Measurements from ENCODE around the gene LRRC9. TPM values are rescaled to one million over a fixed set of nuclear protein-coding genes. Genes with fewer than 3 reads are reported as not detected.

Gene LRRC9
- total and polyA plus RNA-seq, 2 experiments from 2014 or later = 2.2 to 3.1 TPM

DNA sequence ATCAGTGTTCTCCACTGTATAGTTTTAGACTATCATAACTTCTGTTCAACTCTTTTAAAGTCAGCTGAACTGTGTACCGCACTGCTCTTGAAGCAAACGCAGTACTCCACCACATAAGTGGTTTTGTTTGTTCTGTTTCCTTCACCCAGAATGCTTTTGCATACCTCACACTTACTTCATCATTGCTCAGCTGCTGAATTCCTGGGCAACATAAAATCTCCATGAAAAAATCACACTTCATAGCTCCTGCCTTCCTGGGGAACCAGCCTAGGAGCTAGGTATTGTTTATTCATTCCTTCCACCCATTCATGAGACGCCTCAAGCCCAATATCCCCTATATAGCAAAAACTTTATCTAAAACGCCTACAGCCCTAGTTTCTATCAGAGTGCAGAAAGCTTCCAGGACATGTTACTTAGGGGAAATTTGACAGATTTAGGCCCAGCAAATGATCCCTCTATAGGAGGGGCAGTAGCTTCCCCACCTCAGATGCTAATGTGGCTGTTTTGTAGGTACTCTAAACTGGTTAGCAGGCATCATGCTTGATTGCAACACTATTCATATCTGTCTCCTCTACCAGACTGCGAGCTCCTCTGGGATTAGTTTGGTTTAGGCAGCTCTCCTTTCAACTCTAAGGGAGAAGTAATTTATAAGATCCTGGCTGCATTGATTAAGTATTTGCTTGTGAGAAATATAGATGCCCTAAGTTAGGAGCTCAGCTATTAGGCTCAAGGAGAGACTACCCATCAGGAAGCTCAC, 44.5 kb downstream of the LRRC9 start:
- no peak for DNase-seq (ENCODE audit: low spot score)
- H3K4me2 ChIP-seq = peak overlapping the region; percentile 75
- no peaks in the 10 kb centered on the region for H3K36me3 ChIP-seq (ENCODE audit: insufficient read depth)
- H3K79me2 ChIP-seq (replicated peaks; ENCODE audit: insufficient read depth) = no peaks in the 10 kb centered on the region
- H3F3A ChIP-seq (replicated peaks; ENCODE audit: low read depth) = no peaks in the 10 kb centered on the region
- no peaks in the 10 kb centered on the region for H3K27me3 ChIP-seq (ENCODE audit: insufficient read depth)
- no peak overlapping the region for H2AFZ ChIP-seq
- peak overlapping the region; percentile 76; the same call in 2 of the 3 replicates for H3K4me3 Mint-ChIP-seq
- no peaks in the 10 kb centered on the region for H3K9me3 Mint-ChIP-seq
- H3K36me3 Mint-ChIP-seq (ENCODE audit: low read depth) = peaks cover 3% of the 10 kb centered on the region; the same call in 1 of the 3 replicates
- no peaks in the 10 kb centered on the region for H3K4me1 ChIP-seq (ENCODE audit: insufficient read depth)
- TF ChIP-seq CREB1 (CRISPR knock-in tag; IDR thresholded peaks at IDR 0.05; ENCODE audit: low read depth) (no peak), EZH2phosphoT487 (IDR thresholded peaks at IDR 0.05; ENCODE audit: unreplicated experiment) (no peak), ZNF331 (CRISPR knock-in tag; IDR thresholded peaks at IDR 0.05; ENCODE audit: low read depth) (no peak)
- TF ChIP-seq, protein P1, sequence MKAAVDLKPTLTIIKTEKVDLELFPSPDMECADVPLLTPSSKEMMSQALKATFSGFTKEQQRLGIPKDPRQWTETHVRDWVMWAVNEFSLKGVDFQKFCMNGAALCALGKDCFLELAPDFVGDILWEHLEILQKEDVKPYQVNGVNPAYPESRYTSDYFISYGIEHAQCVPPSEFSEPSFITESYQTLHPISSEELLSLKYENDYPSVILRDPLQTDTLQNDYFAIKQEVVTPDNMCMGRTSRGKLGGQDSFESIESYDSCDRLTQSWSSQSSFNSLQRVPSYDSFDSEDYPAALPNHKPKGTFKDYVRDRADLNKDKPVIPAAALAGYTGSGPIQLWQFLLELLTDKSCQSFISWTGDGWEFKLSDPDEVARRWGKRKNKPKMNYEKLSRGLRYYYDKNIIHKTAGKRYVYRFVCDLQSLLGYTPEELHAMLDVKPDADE (IDR thresholded peaks at IDR 0.05) = no peak
- TF ChIP-seq, protein P2, sequence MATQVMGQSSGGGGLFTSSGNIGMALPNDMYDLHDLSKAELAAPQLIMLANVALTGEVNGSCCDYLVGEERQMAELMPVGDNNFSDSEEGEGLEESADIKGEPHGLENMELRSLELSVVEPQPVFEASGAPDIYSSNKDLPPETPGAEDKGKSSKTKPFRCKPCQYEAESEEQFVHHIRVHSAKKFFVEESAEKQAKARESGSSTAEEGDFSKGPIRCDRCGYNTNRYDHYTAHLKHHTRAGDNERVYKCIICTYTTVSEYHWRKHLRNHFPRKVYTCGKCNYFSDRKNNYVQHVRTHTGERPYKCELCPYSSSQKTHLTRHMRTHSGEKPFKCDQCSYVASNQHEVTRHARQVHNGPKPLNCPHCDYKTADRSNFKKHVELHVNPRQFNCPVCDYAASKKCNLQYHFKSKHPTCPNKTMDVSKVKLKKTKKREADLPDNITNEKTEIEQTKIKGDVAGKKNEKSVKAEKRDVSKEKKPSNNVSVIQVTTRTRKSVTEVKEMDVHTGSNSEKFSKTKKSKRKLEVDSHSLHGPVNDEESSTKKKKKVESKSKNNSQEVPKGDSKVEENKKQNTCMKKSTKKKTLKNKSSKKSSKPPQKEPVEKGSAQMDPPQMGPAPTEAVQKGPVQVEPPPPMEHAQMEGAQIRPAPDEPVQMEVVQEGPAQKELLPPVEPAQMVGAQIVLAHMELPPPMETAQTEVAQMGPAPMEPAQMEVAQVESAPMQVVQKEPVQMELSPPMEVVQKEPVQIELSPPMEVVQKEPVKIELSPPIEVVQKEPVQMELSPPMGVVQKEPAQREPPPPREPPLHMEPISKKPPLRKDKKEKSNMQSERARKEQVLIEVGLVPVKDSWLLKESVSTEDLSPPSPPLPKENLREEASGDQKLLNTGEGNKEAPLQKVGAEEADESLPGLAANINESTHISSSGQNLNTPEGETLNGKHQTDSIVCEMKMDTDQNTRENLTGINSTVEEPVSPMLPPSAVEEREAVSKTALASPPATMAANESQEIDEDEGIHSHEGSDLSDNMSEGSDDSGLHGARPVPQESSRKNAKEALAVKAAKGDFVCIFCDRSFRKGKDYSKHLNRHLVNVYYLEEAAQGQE (IDR thresholded peaks at IDR 0.05; ENCODE audit: unreplicated experiment) = no peak
- H3K27ac Mint-ChIP-seq = no peak overlapping the region
- H3K27ac ChIP-seq (ENCODE audit: low read depth) = no peak overlapping the region
- H4K20me1 ChIP-seq (replicated peaks; ENCODE audit: insufficient read depth) = no peaks in the 10 kb centered on the region
- no peaks in the 10 kb centered on the region for H3K27me3 Mint-ChIP-seq (ENCODE audit: insufficient read depth, low read depth, poor library complexity)
- H3K9me2 ChIP-seq (ENCODE audit: insufficient read depth) = no peaks in the 10 kb centered on the region
- ATAC-seq = peak; percentile 26
- peak overlapping the region; percentile 57; the same call in 1 of the 2 replicates for H3K4me3 ChIP-seq
- peaks cover 8% of the 10 kb centered on the region; the same call in 2 of the 3 replicates for H3K4me1 Mint-ChIP-seq

DNA sequence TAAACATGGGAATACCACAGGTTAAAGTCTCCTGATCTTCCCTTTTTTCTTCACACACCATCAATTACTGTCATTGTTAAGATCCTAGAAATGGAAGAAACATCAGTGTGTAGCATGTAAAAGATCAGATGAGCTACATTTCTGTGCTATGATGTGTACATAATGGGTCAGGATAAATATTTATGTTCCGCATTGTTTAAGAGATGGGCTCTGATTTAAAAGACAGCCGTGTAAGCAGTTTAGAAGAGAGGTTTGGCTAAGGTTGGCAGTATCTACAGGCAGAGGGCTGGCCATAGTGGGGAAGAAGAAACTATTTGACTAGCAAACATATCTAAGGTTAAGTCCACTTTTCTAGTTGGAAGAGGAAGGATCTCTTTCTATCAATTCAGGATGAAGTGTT, 49.4 kb downstream of the LRRC9 start:
- no peaks in the 10 kb centered on the region for H3K9me3 Mint-ChIP-seq
- no peaks in the 10 kb centered on the region for H3K79me2 ChIP-seq (replicated peaks; ENCODE audit: insufficient read depth)
- H3K9me2 ChIP-seq (ENCODE audit: insufficient read depth) = no peaks in the 10 kb centered on the region
- H3K27me3 Mint-ChIP-seq (ENCODE audit: insufficient read depth, low read depth, poor library complexity) = no peaks in the 10 kb centered on the region
- H3K36me3 ChIP-seq (ENCODE audit: insufficient read depth) = no peaks in the 10 kb centered on the region
- H3K27ac ChIP-seq (ENCODE audit: low read depth) = no peak overlapping the region
- H3K36me3 Mint-ChIP-seq (ENCODE audit: low read depth) = no peaks in the 10 kb centered on the region
- H2AFZ ChIP-seq = no peak overlapping the region
- H3K4me1 Mint-ChIP-seq = peaks cover 9% of the 10 kb centered on the region; the same call in 2 of the 3 replicates
- H3K27ac Mint-ChIP-seq = no peak overlapping the region
- no peak for ATAC-seq
- no peaks in the 10 kb centered on the region for H3K4me1 ChIP-seq (ENCODE audit: insufficient read depth)
- no peaks in the 10 kb centered on the region for H3F3A ChIP-seq (replicated peaks; ENCODE audit: low read depth)
- H3K27me3 ChIP-seq (ENCODE audit: insufficient read depth) = no peaks in the 10 kb centered on the region
- H3K4me3 Mint-ChIP-seq = no peak overlapping the region
- no peaks in the 10 kb centered on the region for H4K20me1 ChIP-seq (replicated peaks; ENCODE audit: insufficient read depth)
- DNase-seq (ENCODE audit: low spot score) = no peak
- H3K4me3 ChIP-seq = no peak overlapping the region
- H3K4me2 ChIP-seq = no peak overlapping the region
- TF ChIP-seq STAT1 (IDR thresholded peaks at IDR 0.05; ENCODE audit: unreplicated experiment) = no peak
- no peak for TF ChIP-seq EZH2 (IDR thresholded peaks at IDR 0.05; ENCODE audit: low read depth, unreplicated experiment)
- TF ChIP-seq ZNF114 (CRISPR knock-in tag; IDR thresholded peaks at IDR 0.05) = no peak
- TF ChIP-seq POLR2AphosphoS5 (IDR thresholded peaks at IDR 0.05; ENCODE audit: low read depth) = no peak
- TF ChIP-seq, protein P1 (IDR thresholded peaks at IDR 0.05) = no peak
